ENCODE measurements around the gene MAP4K4. TPM values are rescaled to one million over a fixed set of nuclear protein-coding genes. Genes with fewer than 3 reads are reported as not detected.
A peak's percentile ranks its signal among the peaks of the same experiment; 100 is the strongest.

The MAP4K4 gene
- polyA plus RNA-seq, 1 donor (not counting 4 experiments of a cell fraction or from before 2014, with no cell fraction given) = 84.1 TPM

DNA sequence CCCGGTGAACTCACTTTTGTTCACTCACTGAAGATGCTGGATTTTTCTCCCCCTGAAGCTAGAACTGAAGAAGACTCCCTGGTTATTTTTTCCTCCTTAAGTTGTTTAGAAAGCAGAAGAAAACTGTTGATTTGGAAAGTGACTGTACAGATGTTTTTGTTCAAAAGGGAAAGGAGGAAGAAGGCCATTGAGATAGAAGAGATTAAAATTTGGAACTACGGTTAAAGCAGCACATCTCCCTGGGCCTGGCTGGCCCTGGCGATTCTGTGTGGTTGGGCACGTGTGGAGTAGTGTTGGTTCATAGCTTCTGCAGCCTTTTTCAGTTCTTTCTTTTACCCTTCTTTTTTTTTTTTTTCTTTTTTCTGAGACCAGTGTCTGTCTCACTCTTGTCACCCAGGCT, 109.2 kb downstream of the MAP4K4 start:
- H4K20me1 ChIP-seq (ENCODE audit: control insufficient read depth, extremely low read depth, insufficient read depth, low read length) = no peaks in the 10 kb centered on the region
- H3K9me3 ChIP-seq (ENCODE audit: control insufficient read depth, low read depth, low read length) = no peaks in the 10 kb centered on the region
- H3K4me3 ChIP-seq (ENCODE audit: control insufficient read depth in 2 of 3, extremely low read depth in 1 of 3, insufficient read depth in 2 of 3, low read depth in 1 of 3, low read length in 3 of 3) = no peak overlapping the region
- no peak overlapping the region for H2AFZ ChIP-seq (ENCODE audit: control insufficient read depth, low read length)
- H3K27ac ChIP-seq (ENCODE audit: control insufficient read depth, insufficient read depth, low read length) = peak overlapping the region; percentile 49
- dilution Hi-C loops (cut with MboI; ENCODE audit: extremely low pct_ligation_motif_present, low sequenced_read_pairs) = no loop called here
- TF ChIP-seq, protein P1, sequence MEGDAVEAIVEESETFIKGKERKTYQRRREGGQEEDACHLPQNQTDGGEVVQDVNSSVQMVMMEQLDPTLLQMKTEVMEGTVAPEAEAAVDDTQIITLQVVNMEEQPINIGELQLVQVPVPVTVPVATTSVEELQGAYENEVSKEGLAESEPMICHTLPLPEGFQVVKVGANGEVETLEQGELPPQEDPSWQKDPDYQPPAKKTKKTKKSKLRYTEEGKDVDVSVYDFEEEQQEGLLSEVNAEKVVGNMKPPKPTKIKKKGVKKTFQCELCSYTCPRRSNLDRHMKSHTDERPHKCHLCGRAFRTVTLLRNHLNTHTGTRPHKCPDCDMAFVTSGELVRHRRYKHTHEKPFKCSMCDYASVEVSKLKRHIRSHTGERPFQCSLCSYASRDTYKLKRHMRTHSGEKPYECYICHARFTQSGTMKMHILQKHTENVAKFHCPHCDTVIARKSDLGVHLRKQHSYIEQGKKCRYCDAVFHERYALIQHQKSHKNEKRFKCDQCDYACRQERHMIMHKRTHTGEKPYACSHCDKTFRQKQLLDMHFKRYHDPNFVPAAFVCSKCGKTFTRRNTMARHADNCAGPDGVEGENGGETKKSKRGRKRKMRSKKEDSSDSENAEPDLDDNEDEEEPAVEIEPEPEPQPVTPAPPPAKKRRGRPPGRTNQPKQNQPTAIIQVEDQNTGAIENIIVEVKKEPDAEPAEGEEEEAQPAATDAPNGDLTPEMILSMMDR (optimal IDR thresholded peaks at IDR 0.05 in 1 of 3, IDR thresholded peaks at IDR 0.05 in 1 of 3, conservative IDR thresholded peaks at IDR 0.05 in 1 of 3; ENCODE audit: extremely low read depth in 1 of 3, insufficient read depth in 2 of 3, low read length in 3 of 3) = no peak
- TF ChIP-seq EZH2 (IDR thresholded peaks at IDR 0.05; ENCODE audit: low read length) = no peak
- H3K4me2 ChIP-seq (ENCODE audit: control insufficient read depth, extremely low read depth, insufficient read depth, low read depth, low read length) = peak overlapping the region; percentile 35
- FAIRE-seq (no peak), DNase-seq (ENCODE audit: low read depth, low spot score) (no peak)
- H3K27me3 ChIP-seq (ENCODE audit: control insufficient read depth, extremely low read depth, insufficient read depth, low read length) = no peaks in the 10 kb centered on the region
- peaks cover 2 to 5% of the 10 kb centered on the region in 2 experiments for H3K36me3 ChIP-seq (ENCODE audit: control insufficient read depth in 2 of 2, extremely low read depth in 1 of 2, insufficient read depth in 2 of 2, low read length in 2 of 2)
- peak overlapping the region; percentile 29 for H3K9ac ChIP-seq (ENCODE audit: control insufficient read depth, extremely low read depth, insufficient read depth, low read length)
- peaks cover 3% of the 10 kb centered on the region for H3K9me1 ChIP-seq (ENCODE audit: control insufficient read depth, extremely low read depth, insufficient read depth, low read length)
- H3K79me2 ChIP-seq (ENCODE audit: control insufficient read depth, insufficient read depth, low read length) = peaks cover 82% of the 10 kb centered on the region
- H3K4me1 ChIP-seq (ENCODE audit: control insufficient read depth, extremely low read depth, insufficient read depth, low read length) = peaks cover 54% of the 10 kb centered on the region

DNA sequence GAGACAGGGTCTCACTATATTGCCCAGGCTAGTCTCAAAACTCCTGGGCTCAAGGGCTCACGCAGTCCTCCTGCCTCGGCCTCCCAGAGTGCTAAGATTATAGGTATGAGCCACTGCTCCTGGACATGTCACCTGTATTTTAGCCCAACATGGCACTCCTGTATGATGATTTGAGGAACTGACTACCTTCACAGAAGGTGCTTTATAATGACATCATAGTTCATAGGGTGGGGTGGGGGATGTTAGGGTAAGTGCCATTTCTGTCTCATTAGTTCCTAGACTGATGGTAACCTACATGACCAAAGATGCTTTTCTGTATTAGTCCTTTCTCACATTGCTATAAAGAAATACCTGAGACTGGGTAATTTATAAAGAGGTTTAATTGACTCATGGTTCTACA, 109.7 kb downstream of the MAP4K4 start:
- Histone ChIP-seq H4K20me1 (ENCODE audit: control insufficient read depth, extremely low read depth, insufficient read depth, low read length) (no peaks in the 10 kb centered on the region), H3K4me2 (ENCODE audit: control insufficient read depth, extremely low read depth, insufficient read depth, low read depth, low read length) (no peak overlapping the region), H2AFZ (ENCODE audit: control insufficient read depth, low read length) (no peak overlapping the region), H3K4me3 (ENCODE audit: control insufficient read depth in 2 of 3, extremely low read depth in 1 of 3, insufficient read depth in 2 of 3, low read depth in 1 of 3, low read length in 3 of 3) (no peak overlapping the region), H3K9me3 (ENCODE audit: control insufficient read depth, low read depth, low read length) (no peaks in the 10 kb centered on the region), H3K9me1 (ENCODE audit: control insufficient read depth, extremely low read depth, insufficient read depth, low read length) (peaks cover 3% of the 10 kb centered on the region), H3K9ac (ENCODE audit: control insufficient read depth, extremely low read depth, insufficient read depth, low read length) (no peak overlapping the region), H3K27ac (ENCODE audit: control insufficient read depth, insufficient read depth, low read length) (no peak overlapping the region), H3K36me3 (ENCODE audit: control insufficient read depth in 2 of 2, extremely low read depth in 1 of 2, insufficient read depth in 2 of 2, low read length in 2 of 2) (peaks cover 3 to 5% of the 10 kb centered on the region in 2 experiments), H3K4me1 (ENCODE audit: control insufficient read depth, extremely low read depth, insufficient read depth, low read length) (peaks cover 49% of the 10 kb centered on the region), H3K27me3 (ENCODE audit: control insufficient read depth, extremely low read depth, insufficient read depth, low read length) (no peaks in the 10 kb centered on the region), H3K79me2 (ENCODE audit: control insufficient read depth, insufficient read depth, low read length) (peaks cover 85% of the 10 kb centered on the region)
- FAIRE-seq = no peak
- dilution Hi-C loops (cut with MboI; ENCODE audit: extremely low pct_ligation_motif_present, low sequenced_read_pairs) = no loop called here
- DNase-seq (ENCODE audit: low read depth, low spot score) = no peak
- no peak for TF ChIP-seq EZH2 (IDR thresholded peaks at IDR 0.05; ENCODE audit: low read length)
- TF ChIP-seq, protein P1 (optimal IDR thresholded peaks at IDR 0.05 in 1 of 3, IDR thresholded peaks at IDR 0.05 in 1 of 3, conservative IDR thresholded peaks at IDR 0.05 in 1 of 3; ENCODE audit: extremely low read depth in 1 of 3, insufficient read depth in 2 of 3, low read length in 3 of 3) = no peak
